Measurements from ENCODE around the gene TANK.

- TF ChIP-seq, protein P1, sequence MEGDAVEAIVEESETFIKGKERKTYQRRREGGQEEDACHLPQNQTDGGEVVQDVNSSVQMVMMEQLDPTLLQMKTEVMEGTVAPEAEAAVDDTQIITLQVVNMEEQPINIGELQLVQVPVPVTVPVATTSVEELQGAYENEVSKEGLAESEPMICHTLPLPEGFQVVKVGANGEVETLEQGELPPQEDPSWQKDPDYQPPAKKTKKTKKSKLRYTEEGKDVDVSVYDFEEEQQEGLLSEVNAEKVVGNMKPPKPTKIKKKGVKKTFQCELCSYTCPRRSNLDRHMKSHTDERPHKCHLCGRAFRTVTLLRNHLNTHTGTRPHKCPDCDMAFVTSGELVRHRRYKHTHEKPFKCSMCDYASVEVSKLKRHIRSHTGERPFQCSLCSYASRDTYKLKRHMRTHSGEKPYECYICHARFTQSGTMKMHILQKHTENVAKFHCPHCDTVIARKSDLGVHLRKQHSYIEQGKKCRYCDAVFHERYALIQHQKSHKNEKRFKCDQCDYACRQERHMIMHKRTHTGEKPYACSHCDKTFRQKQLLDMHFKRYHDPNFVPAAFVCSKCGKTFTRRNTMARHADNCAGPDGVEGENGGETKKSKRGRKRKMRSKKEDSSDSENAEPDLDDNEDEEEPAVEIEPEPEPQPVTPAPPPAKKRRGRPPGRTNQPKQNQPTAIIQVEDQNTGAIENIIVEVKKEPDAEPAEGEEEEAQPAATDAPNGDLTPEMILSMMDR (IDR thresholded peaks at IDR 0.05; ENCODE audit: extremely low read depth in 1 of 2, insufficient read depth in 1 of 2, low read depth in 1 of 2, low read length in 2 of 2): peak; percentile 44 to 56
- TF ChIP-seq POLR2AphosphoS5 (IDR thresholded peaks at IDR 0.05; ENCODE audit: insufficient read depth, low read depth, low read length) (no peak), POLR2A (IDR thresholded peaks at IDR 0.05; ENCODE audit: low read depth, low read length) (no peak), EZH2 (IDR thresholded peaks at IDR 0.05; ENCODE audit: borderline replicate concordance, low read depth, low read length, severe bottlenecking) (no peak), JUN (IDR thresholded peaks at IDR 0.05; ENCODE audit: borderline replicate concordance, insufficient read depth, insufficient read length, low read depth) (no peak)
Measured at GRCh38 chr2:161273038-161273760, 113.0 kb downstream of the TANK start.
